Omental fat pad (tissue), 4 donors: Measurements from ENCODE around the gene SIPA1L3. TPM values are rescaled to one million over a fixed set of nuclear protein-coding genes. Genes with fewer than 3 reads are reported as not detected.

Experiments
- ATAC-seq: fragments of 150-250 bp; one replicate; pipeline ENCODE4 v1.9.1; 2016; ENCODE audit warnings: mild to moderate bottlenecking, moderate library complexity; ENCODE audit not compliant: low FRiP score
- DNase-seq: peaks from one replicate; pipeline ENCODE4 v3.0.0-alpha.2; 2019; ENCODE audit warnings: low spot score
- total RNA-seq, 4 donors: library from RNA; depleted of rRNA; stranded (reverse); fragments of >200 nt; gene quantifications; one replicate each; pipeline ENCODE4 v1.1.0, GENCODE V29; 2016
- TF ChIP-seq, protein P1 (sequence below), 3 donors: fragments of 450-650 bp; IDR thresholded peaks; one replicate each; pipeline ENCODE4 v1.5.1; 2016 to 2017; ENCODE audit warnings: antibody characterized with exemption in 3 of 3, mild to moderate bottlenecking in 3 of 3, moderate library complexity in 2 of 3

The SIPA1L3 gene
- total RNA-seq, 4 donors from 2014 or later, result 8.9 to 14.7 (median 12.0) TPM

DNA sequence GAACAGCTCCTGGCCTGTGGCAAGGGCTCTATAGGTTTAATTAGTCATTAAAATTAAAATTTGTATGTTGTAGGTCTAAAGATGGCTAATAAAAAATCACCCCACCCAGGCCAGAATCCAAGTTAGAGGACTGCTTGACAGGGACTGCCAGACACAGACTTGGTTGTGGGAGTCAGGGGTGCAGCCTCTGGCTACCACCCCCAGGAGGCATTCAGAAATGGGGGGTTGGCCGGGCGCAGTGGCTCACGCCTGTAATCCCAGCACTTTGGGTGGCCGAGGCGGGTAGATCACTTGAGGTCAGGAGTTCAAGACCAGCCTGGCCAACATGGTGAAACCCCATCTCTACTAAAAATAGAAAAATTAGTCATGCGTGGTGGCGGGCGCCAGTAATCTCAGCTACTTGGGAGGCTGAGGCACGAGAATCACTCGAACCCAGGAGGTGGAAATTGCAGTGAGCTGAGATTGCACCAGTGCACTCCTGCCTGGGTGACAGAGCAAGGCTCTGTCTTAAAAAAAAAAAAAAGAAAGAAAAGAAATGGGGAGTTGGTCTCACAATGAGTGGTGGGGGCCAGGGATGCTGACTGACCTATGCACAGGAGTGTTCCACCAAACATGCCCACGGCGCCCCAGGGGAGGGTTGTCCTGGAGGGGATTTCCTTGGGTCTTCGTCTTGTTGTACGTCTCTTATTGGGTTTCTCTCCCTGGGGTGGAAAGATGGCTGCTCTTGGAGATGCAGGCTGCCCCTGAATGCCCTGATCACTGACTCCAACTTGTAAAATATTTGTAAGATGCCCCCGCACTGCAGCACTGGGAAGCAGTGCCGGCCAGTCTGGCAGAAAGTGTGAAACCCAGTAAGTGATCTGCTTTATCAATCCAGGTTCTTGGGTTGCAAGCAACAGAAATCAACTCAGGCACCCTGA is 68.8 kb downstream of the SIPA1L3 start:
- TF ChIP-seq, protein P1, sequence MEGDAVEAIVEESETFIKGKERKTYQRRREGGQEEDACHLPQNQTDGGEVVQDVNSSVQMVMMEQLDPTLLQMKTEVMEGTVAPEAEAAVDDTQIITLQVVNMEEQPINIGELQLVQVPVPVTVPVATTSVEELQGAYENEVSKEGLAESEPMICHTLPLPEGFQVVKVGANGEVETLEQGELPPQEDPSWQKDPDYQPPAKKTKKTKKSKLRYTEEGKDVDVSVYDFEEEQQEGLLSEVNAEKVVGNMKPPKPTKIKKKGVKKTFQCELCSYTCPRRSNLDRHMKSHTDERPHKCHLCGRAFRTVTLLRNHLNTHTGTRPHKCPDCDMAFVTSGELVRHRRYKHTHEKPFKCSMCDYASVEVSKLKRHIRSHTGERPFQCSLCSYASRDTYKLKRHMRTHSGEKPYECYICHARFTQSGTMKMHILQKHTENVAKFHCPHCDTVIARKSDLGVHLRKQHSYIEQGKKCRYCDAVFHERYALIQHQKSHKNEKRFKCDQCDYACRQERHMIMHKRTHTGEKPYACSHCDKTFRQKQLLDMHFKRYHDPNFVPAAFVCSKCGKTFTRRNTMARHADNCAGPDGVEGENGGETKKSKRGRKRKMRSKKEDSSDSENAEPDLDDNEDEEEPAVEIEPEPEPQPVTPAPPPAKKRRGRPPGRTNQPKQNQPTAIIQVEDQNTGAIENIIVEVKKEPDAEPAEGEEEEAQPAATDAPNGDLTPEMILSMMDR (IDR thresholded peaks at IDR 0.05), result no peak
- ATAC-seq (no peak), DNase-seq (no peak)

DNA sequence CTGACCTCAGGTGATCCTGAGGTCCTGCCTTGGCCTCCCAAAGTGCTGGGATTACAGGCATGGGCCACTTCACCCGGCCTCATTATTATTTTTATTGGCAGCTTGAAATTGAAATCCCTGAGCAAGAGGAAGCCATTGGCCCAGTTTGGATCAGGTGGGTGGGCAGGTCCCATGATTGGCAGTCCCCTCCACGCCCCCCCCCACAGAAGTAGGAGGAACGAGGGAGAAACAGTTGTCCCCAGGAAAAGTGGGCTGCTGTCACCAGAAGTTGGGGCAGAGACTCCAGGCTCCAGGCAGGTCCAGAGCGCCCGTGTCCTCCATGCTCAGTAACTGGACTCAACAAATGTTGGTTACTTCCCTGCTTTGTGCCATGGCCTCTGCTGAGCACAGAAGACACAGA is 70.4 kb downstream of the SIPA1L3 start:
- TF ChIP-seq, protein P1 (IDR thresholded peaks at IDR 0.05), result no peak
- DNase-seq, result no peak

DNA sequence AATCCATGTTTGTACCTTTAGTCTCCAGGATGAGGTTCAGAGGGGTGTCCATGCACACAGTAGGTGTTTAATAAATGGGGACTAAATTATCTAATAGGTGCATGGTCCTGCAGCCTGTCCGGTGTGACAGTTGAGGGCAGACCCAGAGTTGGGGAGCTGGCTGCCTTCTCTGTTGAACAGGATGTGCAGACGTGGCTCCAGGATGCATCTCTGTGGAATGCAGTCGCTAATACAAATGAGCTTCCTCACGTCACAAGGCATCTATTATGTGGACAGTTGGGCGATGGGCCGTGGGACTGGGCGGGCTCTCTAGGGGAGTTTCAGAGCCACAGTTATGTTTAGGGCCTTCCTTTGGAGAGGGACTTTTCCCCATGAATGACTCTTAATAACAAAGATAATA is 71.0 kb downstream of the SIPA1L3 start:
- no peak for ATAC-seq
- TF ChIP-seq, protein P1 (IDR thresholded peaks at IDR 0.05), result no peak
- DNase-seq, result no peak

More for the DNA sequence above, 70.4 kb downstream of the SIPA1L3 start:
- no peak for ATAC-seq

DNA sequence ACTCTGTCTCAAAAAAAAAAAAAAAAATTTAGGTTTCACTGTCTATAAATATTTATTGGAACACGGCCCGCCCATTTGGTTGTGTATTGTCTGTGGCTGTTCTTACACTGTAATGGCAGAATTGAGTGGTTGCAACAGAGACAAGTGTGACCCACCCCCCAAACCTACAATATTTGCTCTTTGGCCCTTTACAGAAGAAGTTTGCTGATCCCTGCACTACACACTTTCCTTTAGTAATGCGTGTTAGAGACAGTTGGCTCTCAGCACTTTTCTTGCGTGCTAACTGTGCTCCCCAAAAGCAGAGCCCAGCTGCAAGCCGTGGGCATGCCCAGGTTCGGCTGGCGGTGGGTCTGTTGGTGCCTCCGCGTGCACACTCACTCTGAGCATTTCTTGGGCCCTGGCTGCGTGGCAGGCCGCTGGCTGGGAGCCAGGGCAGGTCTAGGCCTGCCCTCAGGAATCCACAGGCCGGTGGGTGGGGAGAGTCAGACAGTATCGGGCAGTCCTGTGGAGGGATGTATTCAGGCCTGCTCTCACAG is 72.6 kb downstream of the SIPA1L3 start:
- DNase-seq, result no peak
- TF ChIP-seq, protein P1 (IDR thresholded peaks at IDR 0.05), result no peak
- no peak for ATAC-seq

DNA sequence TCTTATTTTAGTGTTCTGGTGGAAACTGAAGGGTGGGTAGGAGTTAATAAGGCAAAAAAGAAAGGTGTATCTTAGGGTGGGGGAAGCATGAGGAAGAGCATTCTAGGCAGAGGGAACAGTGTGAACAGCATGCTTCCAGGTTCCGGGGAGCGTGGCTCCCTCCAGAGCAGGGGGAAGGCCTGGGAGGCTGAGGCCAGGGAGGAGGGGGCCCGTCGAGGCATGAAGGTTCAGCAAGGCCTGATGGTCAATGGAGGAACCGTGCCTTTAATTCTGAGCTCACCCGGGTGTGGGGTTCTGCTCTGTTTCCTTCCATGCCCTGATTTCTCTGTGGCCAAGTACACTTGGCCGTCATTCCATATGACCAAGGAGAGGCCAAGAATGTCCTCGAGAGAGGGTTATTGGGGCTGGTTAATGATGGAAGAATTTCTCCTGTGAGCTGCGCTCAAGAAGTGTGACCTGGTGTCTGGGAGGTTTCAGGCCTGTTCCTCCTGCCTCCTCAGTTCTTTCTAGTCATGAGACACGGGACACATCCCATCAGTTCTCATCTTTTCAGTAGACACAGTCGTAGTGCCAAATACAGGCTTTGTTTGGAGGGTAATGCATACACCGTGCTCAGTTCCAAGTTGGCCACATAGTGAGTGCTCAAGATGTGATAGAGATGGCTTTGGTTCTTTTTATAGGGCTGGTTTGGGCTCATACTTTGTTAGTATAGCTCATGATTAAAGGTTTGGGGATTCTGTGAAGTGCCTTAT is 73.6 kb downstream of the SIPA1L3 start:
- DNase-seq, result no peak
- ATAC-seq, result no peak
- TF ChIP-seq, protein P1 (IDR thresholded peaks at IDR 0.05), result no peak

DNA sequence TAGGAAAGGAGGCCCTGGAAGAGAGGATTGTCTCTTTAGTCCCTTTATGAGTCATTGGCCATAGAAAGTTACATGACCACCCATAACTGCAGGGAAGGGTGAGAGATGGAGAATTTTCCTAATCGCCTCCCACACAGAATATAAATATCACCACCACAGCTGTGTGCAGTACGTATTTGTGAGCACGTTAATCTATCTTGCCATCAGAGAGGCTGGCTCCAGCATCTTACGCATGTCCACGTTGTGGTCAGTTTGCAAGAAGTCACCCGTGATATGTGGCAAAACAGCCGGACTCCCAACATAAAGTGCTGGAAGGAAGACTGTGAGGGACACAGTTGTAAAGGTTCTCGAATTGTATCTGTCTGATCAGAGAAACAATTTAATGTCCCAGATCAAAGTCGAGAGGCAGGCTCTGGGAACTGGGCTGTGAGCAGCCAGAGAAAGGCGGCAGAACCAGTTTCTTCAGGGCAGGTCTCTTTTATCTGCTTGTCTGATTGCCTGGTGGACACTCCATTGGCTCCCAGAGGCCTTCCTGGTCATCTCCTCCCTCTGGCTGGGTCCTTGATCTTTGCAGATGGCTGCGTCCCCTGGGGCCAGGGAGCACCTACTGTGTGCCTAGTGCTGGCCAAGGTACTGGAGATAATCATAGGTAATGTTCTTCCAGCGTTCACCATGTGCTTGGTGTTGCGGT is 74.9 kb downstream of the SIPA1L3 start:
- no peak for ATAC-seq
- no peak for DNase-seq
- TF ChIP-seq, protein P1 (IDR thresholded peaks at IDR 0.05), result no peak
